GM12873 (cell line): ENCODE measurements around the gene DGAT2.

Experiments used
- TF ChIP-seq, protein P1 (sequence below): IDR thresholded peaks from 2 replicates; pipeline ENCODE4 v1.5.1; 2012; ENCODE audit warnings: low read depth, mild to moderate bottlenecking, moderate library complexity, low read length, control low read depth; ENCODE audit not compliant: insufficient read depth; ENCODE audit errors: missing control alignments

The DGAT2 gene

DNA sequence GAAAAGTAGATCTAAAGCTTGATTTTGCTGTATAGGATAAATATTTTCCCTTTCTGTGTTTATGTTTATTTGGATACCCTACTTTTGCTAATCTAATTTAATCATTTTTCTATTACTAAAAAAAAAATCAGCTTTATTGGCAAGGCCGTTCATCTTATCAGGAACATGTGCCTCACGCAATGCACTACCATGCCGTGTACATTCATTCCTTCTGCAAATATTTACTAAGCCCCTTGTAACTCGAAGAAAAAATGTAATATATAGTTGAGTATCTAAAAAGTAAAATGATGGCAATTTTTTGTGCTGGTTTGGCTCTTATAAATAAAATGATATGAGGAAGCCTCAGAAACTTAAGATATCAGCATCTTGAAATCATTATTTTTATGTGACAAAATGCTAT, 55.4 kb downstream of the DGAT2 start:
- TF ChIP-seq, protein P1, sequence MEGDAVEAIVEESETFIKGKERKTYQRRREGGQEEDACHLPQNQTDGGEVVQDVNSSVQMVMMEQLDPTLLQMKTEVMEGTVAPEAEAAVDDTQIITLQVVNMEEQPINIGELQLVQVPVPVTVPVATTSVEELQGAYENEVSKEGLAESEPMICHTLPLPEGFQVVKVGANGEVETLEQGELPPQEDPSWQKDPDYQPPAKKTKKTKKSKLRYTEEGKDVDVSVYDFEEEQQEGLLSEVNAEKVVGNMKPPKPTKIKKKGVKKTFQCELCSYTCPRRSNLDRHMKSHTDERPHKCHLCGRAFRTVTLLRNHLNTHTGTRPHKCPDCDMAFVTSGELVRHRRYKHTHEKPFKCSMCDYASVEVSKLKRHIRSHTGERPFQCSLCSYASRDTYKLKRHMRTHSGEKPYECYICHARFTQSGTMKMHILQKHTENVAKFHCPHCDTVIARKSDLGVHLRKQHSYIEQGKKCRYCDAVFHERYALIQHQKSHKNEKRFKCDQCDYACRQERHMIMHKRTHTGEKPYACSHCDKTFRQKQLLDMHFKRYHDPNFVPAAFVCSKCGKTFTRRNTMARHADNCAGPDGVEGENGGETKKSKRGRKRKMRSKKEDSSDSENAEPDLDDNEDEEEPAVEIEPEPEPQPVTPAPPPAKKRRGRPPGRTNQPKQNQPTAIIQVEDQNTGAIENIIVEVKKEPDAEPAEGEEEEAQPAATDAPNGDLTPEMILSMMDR, result no peak

DNA sequence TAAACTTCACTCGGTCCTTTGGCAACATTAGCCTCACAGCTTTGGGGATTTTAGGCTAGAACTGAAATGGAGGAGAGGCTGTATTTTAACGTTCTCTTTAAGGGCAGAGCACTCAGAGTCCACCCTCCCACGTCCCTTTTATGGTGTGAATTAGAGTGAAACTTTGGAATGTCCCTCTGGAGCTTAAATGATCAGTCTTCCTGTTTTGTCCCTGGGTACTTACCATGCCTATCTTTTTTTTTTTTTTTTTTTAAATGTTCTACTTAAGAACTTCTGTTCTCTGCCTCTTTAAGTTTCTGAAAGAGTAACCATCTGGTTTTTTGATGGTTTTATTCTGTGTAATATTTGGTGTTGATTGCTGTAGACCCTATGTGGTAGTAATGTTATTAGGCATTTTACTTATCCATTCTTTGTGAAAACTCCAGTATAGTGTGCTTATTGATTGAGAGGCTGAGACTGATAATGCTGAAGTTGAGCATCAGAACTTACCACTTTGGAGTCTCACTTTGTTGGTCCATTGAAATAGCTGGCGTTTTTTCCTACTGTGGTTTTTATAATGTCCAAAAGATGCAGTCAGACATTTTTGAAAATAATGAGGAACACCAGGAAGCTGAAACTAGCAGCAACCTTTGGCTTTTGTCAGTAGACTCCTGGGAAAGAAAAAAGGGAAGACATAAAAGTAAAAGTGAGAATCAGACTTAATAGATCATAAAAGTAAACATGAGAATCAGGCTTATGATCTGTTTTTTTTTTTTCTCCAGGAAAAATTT, 58.1 kb downstream of the DGAT2 start:
- TF ChIP-seq, protein P1, result no peak

DNA sequence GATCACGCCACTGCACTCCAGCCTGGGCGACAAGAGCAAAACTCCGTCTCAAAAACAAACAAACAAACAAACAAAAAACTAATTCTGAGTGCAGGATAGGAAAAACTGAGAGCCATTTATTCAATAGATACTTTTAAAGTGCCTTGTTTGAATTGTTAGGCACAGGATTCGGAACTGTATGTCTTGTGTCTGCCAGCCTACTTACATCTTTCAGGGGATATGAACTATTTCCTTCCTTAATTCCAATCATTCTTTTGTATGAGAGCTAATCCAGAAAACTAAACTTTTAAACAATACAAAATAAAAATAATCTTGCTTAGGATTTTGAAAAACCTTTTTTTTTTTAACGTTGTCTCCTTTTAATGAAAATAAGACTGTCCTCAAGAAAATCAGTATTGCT, 59.0 kb downstream of the DGAT2 start:
- TF ChIP-seq, protein P1, result no peak

DNA sequence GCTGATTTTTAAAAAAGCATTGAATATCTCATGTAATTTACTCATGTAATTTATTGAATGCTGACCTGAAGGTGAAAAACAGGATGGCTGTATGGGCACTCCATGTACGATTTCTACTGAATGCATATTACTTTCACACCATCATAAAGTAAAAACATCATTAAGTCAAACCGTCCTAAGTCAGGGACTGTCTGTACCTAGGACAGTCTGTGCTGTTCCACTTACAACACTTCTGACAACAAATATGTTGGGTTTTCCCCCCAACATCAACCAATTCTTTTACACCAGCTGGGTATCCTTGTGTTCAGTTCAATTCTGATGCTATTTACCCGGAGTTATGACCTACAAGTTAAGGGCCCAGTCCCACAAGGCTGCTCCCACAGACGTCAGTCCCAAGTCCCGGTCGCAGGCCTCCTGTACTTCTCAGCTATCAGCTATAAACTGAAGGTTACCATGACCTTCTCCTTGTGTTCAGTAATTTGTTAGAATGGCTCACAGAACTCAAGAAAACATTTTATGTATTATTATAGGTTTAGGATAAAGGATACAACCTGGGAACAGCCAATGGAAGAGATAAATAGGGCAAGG, 63.4 kb downstream of the DGAT2 start:
- TF ChIP-seq, protein P1, result no peak

DNA sequence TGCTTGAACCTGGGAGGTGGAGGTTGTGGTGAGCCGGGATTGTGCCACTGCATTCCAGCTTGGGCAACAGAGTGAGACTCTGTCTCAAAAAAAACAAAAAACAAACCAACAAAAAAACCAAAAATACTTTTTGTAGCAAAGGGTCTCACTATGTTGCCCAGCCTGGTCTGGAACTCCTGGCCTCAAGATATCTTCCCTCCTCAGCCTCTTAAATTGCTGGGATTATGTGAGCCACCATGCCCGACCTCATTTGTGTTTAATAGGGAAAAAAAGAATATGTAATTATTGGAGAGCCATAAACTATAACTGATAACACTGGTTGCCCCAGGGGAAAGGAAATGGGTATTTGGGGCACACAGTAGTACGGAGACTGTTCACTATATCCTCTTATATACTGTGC, 66.2 kb downstream of the DGAT2 start:
- TF ChIP-seq, protein P1, result no peak

DNA sequence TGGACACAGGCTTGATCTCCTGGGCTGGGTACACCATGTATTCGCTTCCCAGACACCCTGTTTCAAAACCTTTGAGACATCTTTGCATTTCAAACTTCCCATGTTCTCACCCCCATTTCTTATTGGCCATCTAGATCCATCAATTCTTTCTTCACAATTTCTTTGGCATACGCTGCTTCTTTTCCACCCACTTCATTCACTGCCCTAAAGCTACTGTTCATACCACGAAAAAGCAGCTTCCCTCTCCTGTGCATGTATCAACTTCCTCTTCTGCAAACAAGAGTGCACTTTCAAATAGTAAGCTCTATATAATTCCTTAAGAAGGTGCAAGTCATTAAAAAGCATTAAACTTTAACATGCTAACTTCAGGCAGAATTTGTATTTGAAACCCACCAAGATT, 67.8 kb downstream of the DGAT2 start:
- TF ChIP-seq, protein P1, result no peak

DNA sequence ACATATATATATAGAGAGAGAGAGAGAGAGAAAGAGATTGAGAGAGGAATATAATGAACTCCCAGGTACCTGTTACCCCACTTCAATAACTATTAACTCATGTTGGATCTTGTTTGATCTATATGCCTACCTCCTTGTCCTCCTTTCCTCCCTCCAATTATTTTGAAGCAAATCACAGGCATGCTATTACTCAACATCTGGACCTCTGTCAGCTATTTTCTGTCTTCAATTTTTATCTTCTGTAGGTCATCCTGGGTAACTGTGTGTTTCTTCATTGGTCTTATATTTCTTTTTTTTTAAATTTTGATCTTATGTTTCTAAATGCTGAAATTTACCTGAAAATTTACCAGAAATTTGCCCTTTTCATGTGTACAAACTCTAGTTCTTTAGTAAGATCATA, 71.3 kb downstream of the DGAT2 start:
- TF ChIP-seq, protein P1, result no peak
